A673 (cell line): ENCODE results near the gene MED13. TPM values are rescaled to one million over a fixed set of nuclear protein-coding genes. Genes with fewer than 3 reads are reported as not detected.
A peak's percentile ranks its signal among the peaks of the same experiment; 100 is the strongest.

Experiments
- Bru-seq: library from RNA; stranded (reverse); fragments of 400-500 nt; gene quantifications from one replicate; lab custom pipeline; 2021; lab: Mats Ljungman, UMichigan
- BruChase-seq, 2 experiments: library from RNA; stranded (reverse); fragments of 400-500 nt; gene quantifications; one replicate each; lab custom pipeline; 2021; lab: Mats Ljungman, UMichigan
- BruUV-seq: library from RNA; stranded (reverse); fragments of 400-500 nt; replicated peaks from 2 replicates; lab custom pipeline; 2021; lab: Mats Ljungman, UMichigan
- CTCF ChIA-PET: fragments of 300-600 bp; sonication (Branson Sonifier 250); formaldehyde crosslinking; loops from one replicate; lab custom pipeline; 2022; ENCODE audit warnings: antibody characterized with exemption; lab: Charles Lee
- POLR2A ChIA-PET: fragments of 300-600 bp; sonication (Branson Sonifier 250); formaldehyde crosslinking; loops from one replicate; lab custom pipeline; 2022; ENCODE audit warnings: antibody characterized with exemption; ENCODE audit not compliant: low non-redundant PET; lab: Charles Lee
- DNase-seq: peaks from one replicate; pipeline ENCODE4 v3.0.0-alpha.2; 2015; ENCODE audit warnings: low spot score
- H3K27ac ChIP-seq: fragments of 200-600 bp; sonication (generic); 2 replicates; pipeline ENCODE4 v1.5.1; 2016; ENCODE audit warnings: mixed run types, low read depth, mild to moderate bottlenecking, mixed read lengths, antibody characterized with exemption, low read length; ENCODE audit not compliant: poor library complexity, severe bottlenecking
- H3K27me3 ChIP-seq: fragments of 200-600 bp; sonication (generic); replicated peaks from 2 replicates; pipeline ENCODE4 v1.6.1; 2017; ENCODE audit warnings: mixed run types, low read depth, mild to moderate bottlenecking, mixed read lengths, antibody characterized with exemption, low read length; ENCODE audit not compliant: insufficient read depth, poor library complexity
- H3K36me3 ChIP-seq: fragments of 200-600 bp; sonication (generic); 2 replicates; pipeline ENCODE4 v1.6.1; 2016; ENCODE audit warnings: mixed run types, mild to moderate bottlenecking, mixed read lengths, antibody characterized with exemption, low read length; ENCODE audit not compliant: insufficient read depth, poor library complexity, severe bottlenecking
- H3K4me1 ChIP-seq: fragments of 200-600 bp; sonication (generic); 2 replicates; pipeline ENCODE4 v1.6.1; 2017; ENCODE audit warnings: mixed run types, mild to moderate bottlenecking, mixed read lengths, antibody characterized with exemption, low read length; ENCODE audit not compliant: insufficient read depth, poor library complexity, severe bottlenecking
- H3K4me3 ChIP-seq: fragments of 200-600 bp; sonication (generic); 2 replicates; pipeline ENCODE4 v1.5.1; 2016; ENCODE audit warnings: low read depth, mixed run types, mild to moderate bottlenecking, mixed read lengths, low read length; ENCODE audit not compliant: poor library complexity, severe bottlenecking
- H3K9me3 ChIP-seq: fragments of 200-600 bp; sonication (generic); 2 replicates; pipeline ENCODE4 v1.6.1; 2016; ENCODE audit warnings: mixed run types, low read depth, mild to moderate bottlenecking, mixed read lengths, antibody characterized with exemption, low read length; ENCODE audit not compliant: poor library complexity, severe bottlenecking
- CTCF ChIP-seq: fragments of 300-800, 200-600 bp; sonication (generic); conservative IDR thresholded peaks from 2 replicates; pipeline ENCODE4 v1.5.1; 2017; ENCODE audit warnings: low read depth, mild to moderate bottlenecking, antibody characterized with exemption, low read length, moderate library complexity, mixed read lengths
- EZH2 ChIP-seq: fragments of 200-600 bp; sonication (generic); IDR thresholded peaks from 2 replicates; pipeline ENCODE4 v1.6.1; 2017; ENCODE audit warnings: borderline replicate concordance, low read depth, mild to moderate bottlenecking, mixed read lengths, antibody characterized with exemption, low read length; ENCODE audit not compliant: poor library complexity, severe bottlenecking
- intact Hi-C: fragments of 100-400 bp; cut with micrococcal nuclease; formaldehyde crosslinking; loops from one replicate; pipeline ENCODE4 v1.10.0; 2022; ENCODE audit not compliant: unreplicated experiment
- long read RNA-seq: library from polyadenylated mRNA; stranded (forward); transcript quantifications from one replicate; pipeline ENCODE4 v2.0.0, GENCODE V29; 2022
- total RNA-seq: library from RNA; stranded (reverse); gene quantifications from 2 replicates; pipeline ENCODE4 v1.2.3, GENCODE V29; 2021

MED13 gene, protein sequence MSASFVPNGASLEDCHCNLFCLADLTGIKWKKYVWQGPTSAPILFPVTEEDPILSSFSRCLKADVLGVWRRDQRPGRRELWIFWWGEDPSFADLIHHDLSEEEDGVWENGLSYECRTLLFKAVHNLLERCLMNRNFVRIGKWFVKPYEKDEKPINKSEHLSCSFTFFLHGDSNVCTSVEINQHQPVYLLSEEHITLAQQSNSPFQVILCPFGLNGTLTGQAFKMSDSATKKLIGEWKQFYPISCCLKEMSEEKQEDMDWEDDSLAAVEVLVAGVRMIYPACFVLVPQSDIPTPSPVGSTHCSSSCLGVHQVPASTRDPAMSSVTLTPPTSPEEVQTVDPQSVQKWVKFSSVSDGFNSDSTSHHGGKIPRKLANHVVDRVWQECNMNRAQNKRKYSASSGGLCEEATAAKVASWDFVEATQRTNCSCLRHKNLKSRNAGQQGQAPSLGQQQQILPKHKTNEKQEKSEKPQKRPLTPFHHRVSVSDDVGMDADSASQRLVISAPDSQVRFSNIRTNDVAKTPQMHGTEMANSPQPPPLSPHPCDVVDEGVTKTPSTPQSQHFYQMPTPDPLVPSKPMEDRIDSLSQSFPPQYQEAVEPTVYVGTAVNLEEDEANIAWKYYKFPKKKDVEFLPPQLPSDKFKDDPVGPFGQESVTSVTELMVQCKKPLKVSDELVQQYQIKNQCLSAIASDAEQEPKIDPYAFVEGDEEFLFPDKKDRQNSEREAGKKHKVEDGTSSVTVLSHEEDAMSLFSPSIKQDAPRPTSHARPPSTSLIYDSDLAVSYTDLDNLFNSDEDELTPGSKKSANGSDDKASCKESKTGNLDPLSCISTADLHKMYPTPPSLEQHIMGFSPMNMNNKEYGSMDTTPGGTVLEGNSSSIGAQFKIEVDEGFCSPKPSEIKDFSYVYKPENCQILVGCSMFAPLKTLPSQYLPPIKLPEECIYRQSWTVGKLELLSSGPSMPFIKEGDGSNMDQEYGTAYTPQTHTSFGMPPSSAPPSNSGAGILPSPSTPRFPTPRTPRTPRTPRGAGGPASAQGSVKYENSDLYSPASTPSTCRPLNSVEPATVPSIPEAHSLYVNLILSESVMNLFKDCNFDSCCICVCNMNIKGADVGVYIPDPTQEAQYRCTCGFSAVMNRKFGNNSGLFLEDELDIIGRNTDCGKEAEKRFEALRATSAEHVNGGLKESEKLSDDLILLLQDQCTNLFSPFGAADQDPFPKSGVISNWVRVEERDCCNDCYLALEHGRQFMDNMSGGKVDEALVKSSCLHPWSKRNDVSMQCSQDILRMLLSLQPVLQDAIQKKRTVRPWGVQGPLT (N-terminal part only)
- total RNA-seq (64.0 and 65.0 TPM in 2 replicates), Bru-seq, nascent RNA (percentile 94 among the genes with signal in this experiment), BruChase-seq, experiment 1, labeled RNA remaining after a 2-hour chase (percentile 95 among the genes with signal in this experiment), BruChase-seq, experiment 2, labeled RNA remaining after a 6-hour chase (percentile 93 among the genes with signal in this experiment)
- long read RNA-seq, partial matches to known transcripts: 3 of 10 reads
- long read RNA-seq, other reads (novel, unspliced or antisense): 7 of 10 reads

- Histone ChIP-seq H3K27me3 (no peaks in the 10 kb centered on the region), H3K4me1 (peaks cover 24% of the 10 kb centered on the region), H3K9me3 (no peaks in the 10 kb centered on the region), H3K27ac (peak within 1 kb of the TSS; percentile 97), H3K36me3 (peaks cover 23% of the 10 kb centered on the region), H3K4me3 (peak within 1 kb of the TSS; percentile 89)
- DNase-seq: peak; percentile 48
- POLR2A ChIA-PET: no interaction called here
- intact Hi-C loops: loop anchor here (2.0 kb wide), 1 partner anchor 44 kb away; no protein-coding TSS in a partner anchor
- CTCF ChIA-PET: interaction anchor here (0.6 to 1.5 kb wide), 4 partner anchors 21 to 388 kb away, joined by 3 to 9 read pairs (median 7); no protein-coding TSS in a partner anchor
- TF ChIP-seq EZH2 (no peak), CTCF (no peak)
- BruUV-seq: no TSS peak
Measured at GRCh38 chr17:62064791-62065563, at the start of gene MED13. MED13 (minus strand) TSS chr17:62065278; CDS start chr17:62065205, 73 bp downstream.

DNA sequence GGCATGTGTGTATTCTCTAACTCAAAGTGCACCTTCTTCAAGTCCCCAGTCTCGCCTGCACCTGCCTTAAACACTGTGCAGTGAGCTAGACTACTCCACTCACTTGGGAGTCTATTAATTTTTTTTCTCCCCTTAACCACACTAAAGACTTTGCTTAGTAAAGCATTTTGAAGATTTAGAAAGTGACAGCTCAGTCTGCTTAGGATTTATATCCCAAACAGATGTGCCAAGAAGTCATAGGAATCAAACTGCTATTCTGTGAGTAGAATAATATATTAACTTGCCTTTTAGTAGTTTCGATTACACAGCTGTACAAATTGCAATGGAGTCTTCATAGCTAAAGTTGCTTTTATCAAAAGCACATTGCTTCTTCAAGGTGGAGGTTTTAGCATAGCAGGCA, 47.2 kb upstream of the MED13 start:
- intact Hi-C loops: no loop called here
- ChIA-PET CTCF (interaction anchor here (0.5 kb wide), 1 partner anchor 10 kb away, joined by 10 read pairs; no protein-coding TSS in a partner anchor), POLR2A (interaction anchor here (0.6 kb wide), 3 partner anchors 22 to 27 kb away, joined by 3 to 11 read pairs (median 4); no protein-coding TSS in a partner anchor)
- Histone ChIP-seq H3K27ac (no peak overlapping the region), H3K4me3 (no peak overlapping the region), H3K4me1 (peaks cover 6% of the 10 kb centered on the region), H3K9me3 (no peaks in the 10 kb centered on the region), H3K36me3 (no peaks in the 10 kb centered on the region), H3K27me3 (no peaks in the 10 kb centered on the region)
- no TSS peak for BruUV-seq
- no peak for TF ChIP-seq EZH2
- TF ChIP-seq CTCF: no peak
- peak; percentile 11 for DNase-seq
